Lung microvascular endothelial cell (primary cell): ENCODE data around the gene ZNF674. TPM values are rescaled to one million over a fixed set of nuclear protein-coding genes. Genes with fewer than 3 reads are reported as not detected.
A peak's percentile ranks its signal among the peaks of the same experiment; 100 is the strongest.
"Not testable (repeated sequence)": the region's sequence is repeated elsewhere in the genome, so short reads cannot be mapped to it uniquely, and the experiment has no call there.

Source experiments
- DNase-seq, 2 donors: peaks; one replicate each; pipeline versions ENCODE4 v3.0.0 to v3.0.0-alpha.2; 2010; ENCODE audit warnings: low read depth in 2 of 2
- total RNA-seq: library from RNA; depleted of rRNA; stranded (reverse); fragments of >200 nt; gene quantifications from 2 replicates; pipeline ENCODE4 v1.2.1, GENCODE V29; 2014

The ZNF674 gene
- total RNA-seq, 1 donor from 2014 or later, result 4.0 TPM

- DNase-seq, result no peak
Observed at GRCh38 chrX:46571423-46572339, 26.5 kb upstream of the ZNF674 start.

GRCh38 chrX:46569621-46570020 is 24.4 kb upstream of the ZNF674 start:
- DNase-seq, result no peak

- DNase-seq, result no peak
Observed at GRCh38 chrX:46567388-46567787, 22.2 kb upstream of the ZNF674 start.

GRCh38 chrX:46561824-46562657 is 16.8 kb upstream of the ZNF674 start:
- DNase-seq, result no peak

GRCh38 chrX:46559062-46559461 is 13.8 kb upstream of the ZNF674 start:
- DNase-seq, result no peak

- peak; percentile 34 to 56 for DNase-seq
Observed at GRCh38 chrX:46554942-46555341, 9.7 kb upstream of the ZNF674 start.

- DNase-seq, result no peak
Observed at GRCh38 chrX:46553935-46554334, 8.7 kb upstream of the ZNF674 start.

GRCh38 chrX:46551494-46552128 is 6.4 kb upstream of the ZNF674 start:
- DNase-seq, result no peak

GRCh38 chrX:46549914-46550313 is 4.7 kb upstream of the ZNF674 start:
- no peak for DNase-seq

GRCh38 chrX:46547857-46548256 is 2.6 kb upstream of the ZNF674 start:
- DNase-seq, result peak; percentile 44 to 77

GRCh38 chrX:46544527-46544926 is 694 bp downstream of the ZNF674 start:
- not testable (repeated sequence) for DNase-seq

- DNase-seq, result no peak
Observed at GRCh38 chrX:46543441-46543840, 1.8 kb downstream of the ZNF674 start.

GRCh38 chrX:46531442-46531841 is 13.8 kb downstream of the ZNF674 start:
- no peak for DNase-seq

GRCh38 chrX:46530404-46530908 is 14.8 kb downstream of the ZNF674 start:
- DNase-seq, result not testable (repeated sequence)

- not testable (repeated sequence) for DNase-seq
Observed at GRCh38 chrX:46529740-46530403, 15.3 kb downstream of the ZNF674 start.

- not testable (repeated sequence) for DNase-seq
Observed at GRCh38 chrX:46528640-46529039, 16.6 kb downstream of the ZNF674 start.

- no peak for DNase-seq
Observed at GRCh38 chrX:46506076-46506475, 39.1 kb downstream of the ZNF674 start.

- no peak for DNase-seq
Observed at GRCh38 chrX:46502848-46503247, 42.4 kb downstream of the ZNF674 start.

GRCh38 chrX:46500054-46500453 is 45.2 kb downstream of the ZNF674 start:
- no peak for DNase-seq

- no peak for DNase-seq
Observed at GRCh38 chrX:46488712-46489111, 56.5 kb downstream of the ZNF674 start.

GRCh38 chrX:46485897-46486296 is 59.3 kb downstream of the ZNF674 start:
- DNase-seq, result no peak
